PC-3 (cell line): ENCODE measurements around the gene ANXA6.

Experiments
- EZH2 ChIP-seq: fragments of 300-600 bp; sonication (generic); IDR thresholded peaks from one replicate; pipeline ENCODE4 v1.6.1; 2017; ENCODE audit warnings: antibody characterized with exemption, mild to moderate bottlenecking, low read length; ENCODE audit not compliant: unreplicated experiment
- TF ChIP-seq, protein P1 (sequence below): fragments of 300-600 bp; sonication (generic); conservative IDR thresholded peaks from 2 replicates; pipeline ENCODE4 v1.5.1; 2017; ENCODE audit warnings: antibody characterized with exemption, low read depth, mild to moderate bottlenecking, low read length

DNA sequence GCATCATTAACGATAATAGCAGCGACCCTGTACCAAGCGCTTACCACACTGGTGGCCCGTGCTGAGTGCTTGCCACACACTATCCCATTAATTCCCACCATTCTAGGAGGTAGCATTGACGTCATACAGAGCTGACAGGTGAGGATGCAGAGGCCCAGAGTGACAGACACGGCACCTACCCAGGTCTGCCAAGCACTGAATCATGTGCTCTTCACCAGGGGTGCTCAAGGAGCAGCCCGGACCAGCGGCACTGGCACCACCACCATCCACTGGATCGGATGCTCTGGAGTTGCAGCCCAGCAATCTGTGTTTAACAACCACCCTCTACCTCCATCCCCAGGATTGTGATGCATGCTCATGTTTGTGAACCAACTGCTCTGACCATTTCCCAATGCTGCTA lies 80.2 kb downstream of the ANXA6 start:
- TF ChIP-seq, protein P1, sequence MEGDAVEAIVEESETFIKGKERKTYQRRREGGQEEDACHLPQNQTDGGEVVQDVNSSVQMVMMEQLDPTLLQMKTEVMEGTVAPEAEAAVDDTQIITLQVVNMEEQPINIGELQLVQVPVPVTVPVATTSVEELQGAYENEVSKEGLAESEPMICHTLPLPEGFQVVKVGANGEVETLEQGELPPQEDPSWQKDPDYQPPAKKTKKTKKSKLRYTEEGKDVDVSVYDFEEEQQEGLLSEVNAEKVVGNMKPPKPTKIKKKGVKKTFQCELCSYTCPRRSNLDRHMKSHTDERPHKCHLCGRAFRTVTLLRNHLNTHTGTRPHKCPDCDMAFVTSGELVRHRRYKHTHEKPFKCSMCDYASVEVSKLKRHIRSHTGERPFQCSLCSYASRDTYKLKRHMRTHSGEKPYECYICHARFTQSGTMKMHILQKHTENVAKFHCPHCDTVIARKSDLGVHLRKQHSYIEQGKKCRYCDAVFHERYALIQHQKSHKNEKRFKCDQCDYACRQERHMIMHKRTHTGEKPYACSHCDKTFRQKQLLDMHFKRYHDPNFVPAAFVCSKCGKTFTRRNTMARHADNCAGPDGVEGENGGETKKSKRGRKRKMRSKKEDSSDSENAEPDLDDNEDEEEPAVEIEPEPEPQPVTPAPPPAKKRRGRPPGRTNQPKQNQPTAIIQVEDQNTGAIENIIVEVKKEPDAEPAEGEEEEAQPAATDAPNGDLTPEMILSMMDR, result no peak
- TF ChIP-seq EZH2, result no peak
